Neutrophil (primary cell): Measurements from ENCODE around the gene XPR1.

Source experiments
- H3K27ac ChIP-seq: fragments of 200-600 bp; sonication (generic); 2 replicates; pipeline ENCODE4 v1.5.1; 2016; ENCODE audit warnings: mild to moderate bottlenecking, moderate library complexity
- H3K27me3 ChIP-seq: fragments of 200-600 bp; sonication (generic); 2 replicates; pipeline ENCODE4 v1.6.0; 2016; ENCODE audit warnings: mild to moderate bottlenecking
- H3K36me3 ChIP-seq: fragments of 200-600 bp; sonication (generic); 2 replicates; pipeline ENCODE4 v1.5.1; 2017
- H3K4me1 ChIP-seq, 2 experiments: fragments of 200-600 bp in 1 of 2; sonication (generic) in 1 of 2; 1 replicate in 1 of 2; 2 replicates in 1 of 2; pipeline versions ENCODE4 v1.5.1 to v1.6.1; 2013 to 2016; ENCODE audit warnings: low read depth in 1 of 2, low read length in 1 of 2, mild to moderate bottlenecking in 1 of 2, moderate library complexity in 1 of 2; ENCODE audit not compliant: control insufficient read depth in 1 of 2, insufficient read depth in 1 of 2
- H3K4me3 ChIP-seq, 2 experiments: fragments of 200-600 bp in 1 of 2; sonication (generic) in 1 of 2; 1 replicate in 1 of 2; 2 replicates in 1 of 2; pipeline ENCODE4 v1.5.1; 2013 to 2016; ENCODE audit warnings: low read depth in 1 of 2, low read length in 1 of 2, mild to moderate bottlenecking in 1 of 2, moderate library complexity in 1 of 2
- H3K9me3 ChIP-seq: fragments of 200-600 bp; sonication (generic); 2 replicates; pipeline ENCODE4 v1.5.1; 2016
- TF ChIP-seq, protein P1 (sequence below): fragments of 200-600 bp; sonication (generic); IDR thresholded peaks from 2 replicates; pipeline ENCODE4 v1.5.1; 2016; ENCODE audit warnings: antibody characterized with exemption

XPR1 gene

DNA sequence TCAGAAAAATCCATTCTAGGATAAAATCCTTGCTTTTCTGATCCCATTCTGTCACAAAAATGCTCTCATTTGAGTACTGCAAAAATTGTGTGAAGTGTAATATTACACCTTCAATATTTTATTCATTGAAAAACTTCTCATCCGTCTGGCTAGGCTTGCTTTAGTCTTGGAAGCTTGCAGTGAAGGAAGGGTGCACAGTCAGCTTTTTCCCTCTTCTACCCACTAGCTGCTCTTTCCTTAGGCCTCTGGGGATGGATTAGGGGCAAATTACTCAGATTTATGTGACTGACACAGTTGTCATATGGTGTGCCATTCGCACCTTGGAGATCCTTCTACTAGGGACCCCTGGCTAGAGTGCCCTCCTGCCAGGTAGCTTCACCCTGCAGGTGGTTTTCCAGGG is 40.9 kb upstream of the XPR1 start:
- TF ChIP-seq, protein P1, sequence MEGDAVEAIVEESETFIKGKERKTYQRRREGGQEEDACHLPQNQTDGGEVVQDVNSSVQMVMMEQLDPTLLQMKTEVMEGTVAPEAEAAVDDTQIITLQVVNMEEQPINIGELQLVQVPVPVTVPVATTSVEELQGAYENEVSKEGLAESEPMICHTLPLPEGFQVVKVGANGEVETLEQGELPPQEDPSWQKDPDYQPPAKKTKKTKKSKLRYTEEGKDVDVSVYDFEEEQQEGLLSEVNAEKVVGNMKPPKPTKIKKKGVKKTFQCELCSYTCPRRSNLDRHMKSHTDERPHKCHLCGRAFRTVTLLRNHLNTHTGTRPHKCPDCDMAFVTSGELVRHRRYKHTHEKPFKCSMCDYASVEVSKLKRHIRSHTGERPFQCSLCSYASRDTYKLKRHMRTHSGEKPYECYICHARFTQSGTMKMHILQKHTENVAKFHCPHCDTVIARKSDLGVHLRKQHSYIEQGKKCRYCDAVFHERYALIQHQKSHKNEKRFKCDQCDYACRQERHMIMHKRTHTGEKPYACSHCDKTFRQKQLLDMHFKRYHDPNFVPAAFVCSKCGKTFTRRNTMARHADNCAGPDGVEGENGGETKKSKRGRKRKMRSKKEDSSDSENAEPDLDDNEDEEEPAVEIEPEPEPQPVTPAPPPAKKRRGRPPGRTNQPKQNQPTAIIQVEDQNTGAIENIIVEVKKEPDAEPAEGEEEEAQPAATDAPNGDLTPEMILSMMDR: no peak
- no peaks in the 10 kb centered on the region for H3K36me3 ChIP-seq

DNA sequence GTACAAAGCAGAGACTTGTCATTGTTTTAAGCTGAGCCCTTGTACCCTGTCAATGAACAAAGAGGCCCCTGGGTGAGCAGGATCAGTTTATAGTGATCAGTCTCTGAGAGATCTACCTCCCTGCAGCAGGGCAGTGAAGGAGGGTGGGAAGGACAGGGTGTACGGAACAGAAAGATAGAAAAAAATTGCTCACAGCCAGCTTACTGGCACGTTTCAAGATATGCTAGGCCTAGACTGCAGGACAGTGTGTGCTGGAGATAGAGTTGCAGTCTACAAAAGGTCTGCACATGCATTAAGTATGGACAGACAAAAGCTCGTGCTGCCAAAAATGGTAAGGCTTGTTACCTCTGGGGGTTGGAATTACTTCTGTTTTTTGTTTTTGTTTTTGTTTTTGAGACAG is 38.4 kb upstream of the XPR1 start:
- no peaks in the 10 kb centered on the region for H3K9me3 ChIP-seq
- H3K4me3 ChIP-seq: no peak overlapping the region
- no peaks in the 10 kb centered on the region for H3K36me3 ChIP-seq
- TF ChIP-seq, protein P1: no peak
- H3K27ac ChIP-seq: no peak overlapping the region
- H3K4me1 ChIP-seq: no peaks in the 10 kb centered on the region
- no peaks in the 10 kb centered on the region for H3K27me3 ChIP-seq

More for the DNA sequence above, 40.9 kb upstream of the XPR1 start:
- no peaks in the 10 kb centered on the region for H3K4me1 ChIP-seq
- no peak overlapping the region for H3K4me3 ChIP-seq
- H3K27me3 ChIP-seq: no peaks in the 10 kb centered on the region
- H3K9me3 ChIP-seq: no peaks in the 10 kb centered on the region
- no peak overlapping the region for H3K27ac ChIP-seq

DNA sequence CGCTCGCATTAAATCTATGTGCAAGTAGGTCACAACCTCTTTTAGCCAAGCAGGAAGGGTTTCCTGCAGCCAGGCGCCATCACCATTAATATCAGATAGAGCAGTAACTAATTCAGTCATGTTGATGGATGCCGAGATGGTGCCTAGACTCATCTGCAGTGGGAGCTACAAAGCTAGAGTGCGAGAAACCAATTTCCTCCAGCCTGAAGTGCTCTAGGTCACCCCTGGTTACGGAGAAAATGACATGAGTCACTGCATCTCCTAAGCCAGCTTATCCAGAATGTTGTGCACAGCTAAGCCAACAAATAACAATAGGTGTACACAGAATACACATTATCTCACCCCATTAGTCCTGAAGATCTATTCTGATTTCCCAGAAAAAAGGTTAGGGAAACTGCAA is 37.1 kb upstream of the XPR1 start:
- TF ChIP-seq, protein P1: no peak
- no peaks in the 10 kb centered on the region for H3K27me3 ChIP-seq
- H3K4me1 ChIP-seq: no peaks in the 10 kb centered on the region
- H3K27ac ChIP-seq: no peak overlapping the region
- H3K36me3 ChIP-seq: no peaks in the 10 kb centered on the region
- H3K9me3 ChIP-seq: no peaks in the 10 kb centered on the region
- no peak overlapping the region for H3K4me3 ChIP-seq

DNA sequence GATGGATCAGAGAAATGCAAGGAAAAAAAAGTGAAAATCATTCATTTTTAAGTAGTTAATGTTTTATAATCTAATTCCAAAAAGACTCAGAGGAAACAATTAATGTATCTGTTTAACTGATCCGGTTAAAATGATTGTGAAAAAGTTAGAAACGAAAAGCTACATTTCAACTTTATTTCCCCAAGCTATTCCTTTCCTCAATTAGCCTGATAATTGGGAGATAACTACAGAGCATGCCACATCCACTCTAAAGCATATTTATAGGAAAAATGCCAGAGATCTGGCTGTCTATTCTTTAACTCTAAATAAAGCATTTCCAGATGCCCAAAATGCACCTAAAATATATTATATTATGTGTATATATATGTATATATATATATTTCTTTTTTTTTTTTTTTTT is 35.9 kb upstream of the XPR1 start:
- no peak overlapping the region for H3K4me3 ChIP-seq
- no peaks in the 10 kb centered on the region for H3K27me3 ChIP-seq
- H3K27ac ChIP-seq: no peak overlapping the region
- TF ChIP-seq, protein P1: no peak
- H3K9me3 ChIP-seq: no peaks in the 10 kb centered on the region
- H3K36me3 ChIP-seq: no peaks in the 10 kb centered on the region
- no peaks in the 10 kb centered on the region for H3K4me1 ChIP-seq

DNA sequence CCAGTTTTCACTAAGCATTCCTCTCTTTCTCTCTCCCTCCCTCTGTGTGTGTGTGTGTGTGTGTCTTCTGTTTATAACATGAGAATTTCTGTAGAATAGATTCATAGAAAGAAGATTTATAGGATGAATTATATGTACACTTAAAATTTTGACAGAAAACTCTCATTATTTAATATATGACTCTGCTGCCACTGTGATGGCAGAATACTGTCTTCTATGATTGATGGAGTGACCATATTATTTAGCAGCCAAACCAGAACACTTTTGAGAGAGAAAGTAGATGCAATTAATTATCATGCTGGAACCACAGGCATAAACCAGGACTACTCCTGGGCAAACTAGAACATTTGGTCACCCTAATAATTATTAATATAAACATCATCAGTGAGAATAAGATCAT is 34.3 kb upstream of the XPR1 start:
- Histone ChIP-seq H3K4me3 (no peak overlapping the region), H3K27me3 (no peaks in the 10 kb centered on the region)
- TF ChIP-seq, protein P1: no peak

DNA sequence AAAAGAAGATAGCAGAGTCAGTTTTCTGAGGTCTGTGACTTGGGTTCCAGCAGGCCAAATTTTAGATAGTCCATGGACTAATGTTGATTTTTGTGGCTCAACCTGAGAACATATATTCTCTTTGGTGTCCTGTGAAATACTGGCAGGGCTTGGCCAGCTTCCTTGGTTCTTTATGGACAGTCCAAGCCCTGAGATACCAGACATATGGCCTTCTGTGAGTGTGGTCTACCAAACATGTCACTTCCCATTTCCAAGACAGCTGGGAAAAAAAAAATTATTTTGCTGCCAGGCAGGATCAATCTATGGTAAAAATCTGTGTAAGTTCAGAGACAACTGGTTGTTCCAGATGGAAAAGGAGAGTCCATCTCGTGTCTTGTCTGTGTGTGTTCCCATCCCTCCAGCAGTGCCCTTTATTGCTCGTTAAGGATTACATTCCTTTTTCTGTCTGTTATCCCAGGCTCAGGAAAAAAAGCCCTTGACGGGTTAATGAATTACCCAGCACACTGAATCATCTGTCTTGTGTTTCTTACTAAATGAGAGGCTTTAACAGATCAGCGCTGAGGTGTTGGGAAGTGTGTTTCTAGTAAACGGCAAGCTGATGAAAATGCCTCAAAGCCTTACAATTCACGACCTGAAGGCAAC is 33.4 kb upstream of the XPR1 start:
- TF ChIP-seq, protein P1: no peak
- H3K27ac ChIP-seq: no peak overlapping the region

More for the DNA sequence above, 34.3 kb upstream of the XPR1 start:
- H3K36me3 ChIP-seq: no peaks in the 10 kb centered on the region
- no peak overlapping the region for H3K27ac ChIP-seq
- no peaks in the 10 kb centered on the region for H3K9me3 ChIP-seq
- H3K4me1 ChIP-seq: no peaks in the 10 kb centered on the region

More for the DNA sequence above, 33.4 kb upstream of the XPR1 start:
- Histone ChIP-seq H3K4me3 (no peak overlapping the region), H3K9me3 (no peaks in the 10 kb centered on the region), H3K27me3 (no peaks in the 10 kb centered on the region), H3K36me3 (no peaks in the 10 kb centered on the region), H3K4me1 (no peaks in the 10 kb centered on the region)
